Glomerular endothelial cell (primary cell): Measurements from ENCODE around the gene GPR34. TPM values are rescaled to one million over a fixed set of nuclear protein-coding genes. Genes with fewer than 3 reads are reported as not detected.
"Not testable (repeated sequence)": the region's sequence is repeated elsewhere in the genome, so short reads cannot be mapped to it uniquely, and the experiment has no call there.

Source experiments
- DNase-seq: peaks from one replicate; pipeline ENCODE4 v3.0.0-alpha.2; 2011; ENCODE audit warnings: low read depth, low spot score; ENCODE audit errors: extremely low read depth
- total RNA-seq: library from RNA; depleted of rRNA; stranded (reverse); fragments of >200 nt; gene quantifications from 2 replicates; pipeline ENCODE4 v1.2.3, GENCODE V29; 2015

Gene GPR34
- total RNA-seq, 1 donor from 2014 or later = not detected

DNA sequence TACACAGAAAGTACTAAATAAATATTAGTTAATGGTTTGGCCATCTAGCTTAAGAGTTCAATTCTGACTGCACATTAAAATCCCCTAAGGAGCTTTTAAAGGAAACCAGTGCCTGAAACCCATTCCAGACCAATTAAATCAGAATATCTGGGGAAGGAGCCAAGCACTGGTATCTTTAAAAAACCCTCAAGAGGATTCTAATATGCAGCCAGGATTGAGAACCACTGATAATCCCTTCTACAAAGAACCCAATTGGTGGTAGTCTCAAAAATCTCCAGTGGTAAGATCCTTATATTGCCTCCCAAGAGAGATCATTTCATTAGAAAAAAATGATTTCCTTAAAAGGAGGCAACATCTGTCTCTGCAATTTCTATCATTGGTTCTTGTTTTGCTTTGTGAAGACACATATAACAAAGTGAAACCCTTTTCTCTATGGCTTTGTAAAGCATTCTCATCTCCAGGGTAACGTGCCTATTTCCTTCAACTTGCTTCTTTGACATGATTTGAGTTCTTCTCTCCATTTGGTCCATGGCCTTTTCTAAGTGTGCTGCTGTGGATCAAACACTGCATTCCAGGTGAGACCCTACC is 3.5 kb downstream of the GPR34 start:
- DNase-seq = no peak

DNA sequence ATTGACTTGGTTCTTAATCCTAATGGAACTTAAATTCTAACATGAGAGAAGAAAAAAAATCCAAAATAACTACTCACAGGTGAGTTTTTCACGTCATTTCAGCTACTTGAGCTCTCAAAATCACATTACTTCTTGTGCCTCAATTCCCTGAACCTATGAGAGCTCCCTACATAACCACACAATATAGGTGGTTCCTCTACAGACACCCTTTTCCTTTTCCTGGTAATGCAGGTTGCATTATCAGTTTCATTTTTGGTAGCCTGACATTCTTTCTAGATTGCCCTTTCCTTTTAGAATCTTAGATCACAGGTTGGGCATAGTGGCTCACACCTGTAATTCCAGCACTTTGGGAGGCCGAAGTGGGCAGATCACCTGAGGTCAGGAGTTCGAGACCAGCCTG is 4.3 kb downstream of the GPR34 start:
- no peak for DNase-seq

DNA sequence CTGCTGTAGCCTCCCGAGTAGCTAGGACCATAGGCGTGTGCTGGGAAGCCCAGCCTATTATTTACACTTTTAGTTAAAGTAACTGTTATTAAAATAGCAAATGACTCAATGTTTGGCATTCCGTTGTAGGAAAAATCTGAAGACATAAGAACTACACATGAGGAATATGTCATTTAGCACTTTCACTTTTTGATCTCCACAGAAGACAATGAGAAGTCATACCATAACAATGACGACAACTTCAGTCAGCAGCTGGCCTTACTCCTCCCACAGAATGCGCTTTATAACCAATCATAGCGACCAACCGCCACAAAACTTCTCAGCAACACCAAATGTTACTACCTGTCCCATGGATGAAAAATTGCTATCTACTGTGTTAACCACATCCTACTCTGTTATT is 6.7 kb downstream of the GPR34 start:
- DNase-seq = no peak

DNA sequence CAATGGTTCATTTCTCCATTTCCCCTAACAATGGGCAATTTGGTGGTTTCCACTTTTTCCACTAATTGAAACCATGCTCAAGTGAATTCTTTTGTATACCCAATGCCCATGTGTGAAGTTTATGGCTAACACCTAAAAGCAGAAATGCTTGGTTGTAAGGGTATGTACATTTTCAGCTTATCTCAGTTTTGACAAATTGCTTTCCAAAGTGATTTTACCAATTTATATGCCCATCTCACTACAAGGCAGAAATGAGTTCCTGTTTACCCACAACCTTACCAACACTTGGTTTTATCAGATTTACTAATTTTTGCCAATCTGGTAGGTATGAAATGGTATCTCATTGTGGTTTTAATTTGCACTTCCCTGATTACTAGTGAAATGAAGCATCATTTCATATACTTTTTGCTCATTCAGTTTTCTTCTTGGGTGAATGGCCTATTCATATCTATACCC is 14.8 kb downstream of the GPR34 start:
- DNase-seq = no peak

DNA sequence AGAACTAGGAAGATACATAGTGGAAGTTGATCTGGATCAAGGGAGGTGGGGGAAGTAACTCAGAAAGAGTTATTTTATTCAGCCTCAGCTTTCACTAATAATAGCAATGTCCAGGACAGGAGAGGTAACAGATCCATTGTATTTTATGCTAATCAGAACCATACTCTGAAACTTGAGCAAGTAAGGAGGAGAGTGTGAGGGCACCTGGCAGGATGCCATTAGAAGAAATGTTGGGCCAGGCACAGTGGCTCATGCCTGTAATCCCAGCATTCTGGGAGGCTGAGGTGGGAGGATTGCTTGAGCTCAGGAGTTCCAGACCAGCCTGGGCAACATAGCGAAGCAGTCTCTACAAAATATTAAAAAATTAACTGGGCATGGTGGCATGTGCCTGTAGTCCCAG is 16.3 kb downstream of the GPR34 start:
- no peak for DNase-seq

DNA sequence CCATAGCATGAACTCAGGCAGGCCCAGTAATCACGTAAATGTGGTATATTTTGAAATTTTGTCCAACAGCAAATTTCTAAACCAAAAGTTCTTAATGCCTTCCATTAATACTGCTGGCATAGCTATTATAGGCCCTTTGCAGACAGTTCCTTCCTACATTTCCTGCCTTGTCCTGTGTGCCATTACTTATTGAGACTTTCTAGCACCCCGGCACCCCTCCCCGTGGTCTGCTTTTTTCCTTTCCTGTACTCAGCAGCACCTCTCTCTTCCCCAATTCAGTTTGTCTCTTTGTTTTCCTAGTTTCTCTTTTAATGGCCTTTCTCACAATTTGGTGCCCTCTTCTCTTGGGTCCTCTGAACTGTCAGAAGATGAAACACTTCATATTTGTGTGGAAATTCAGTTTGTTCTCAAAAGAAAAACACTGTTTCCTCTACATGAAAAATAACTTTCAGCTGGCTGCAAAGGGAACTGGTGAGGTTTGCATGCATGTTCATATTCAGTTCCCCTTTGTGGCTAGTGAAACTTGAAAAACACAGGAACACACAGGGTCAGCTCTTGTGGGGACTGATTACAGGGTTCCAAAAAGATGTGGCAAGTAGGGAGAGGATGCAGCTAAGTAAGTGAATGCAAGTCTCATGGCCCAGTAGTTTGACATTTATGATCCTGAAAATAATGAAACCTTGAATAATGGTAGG is 17.1 kb downstream of the GPR34 start:
- DNase-seq = no peak

DNA sequence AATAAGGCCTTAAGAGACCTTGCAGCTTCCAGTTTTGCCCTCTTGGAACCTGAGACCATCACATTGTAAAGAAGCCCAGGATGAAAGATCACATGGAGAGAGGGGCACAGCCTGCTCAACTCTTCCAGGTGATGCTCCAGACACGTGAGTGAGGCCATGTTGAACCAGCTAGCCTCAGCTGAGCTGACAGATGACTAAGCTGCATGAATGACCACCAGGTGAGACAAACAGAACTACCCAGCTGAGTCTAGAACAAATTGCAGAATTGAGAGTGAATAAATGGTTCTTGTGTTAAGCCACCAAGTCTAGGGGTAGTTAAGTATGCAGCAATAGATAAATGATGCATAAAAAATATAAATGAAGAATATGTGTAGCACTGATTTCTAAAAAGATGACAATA is 18.4 kb downstream of the GPR34 start:
- no peak for DNase-seq

DNA sequence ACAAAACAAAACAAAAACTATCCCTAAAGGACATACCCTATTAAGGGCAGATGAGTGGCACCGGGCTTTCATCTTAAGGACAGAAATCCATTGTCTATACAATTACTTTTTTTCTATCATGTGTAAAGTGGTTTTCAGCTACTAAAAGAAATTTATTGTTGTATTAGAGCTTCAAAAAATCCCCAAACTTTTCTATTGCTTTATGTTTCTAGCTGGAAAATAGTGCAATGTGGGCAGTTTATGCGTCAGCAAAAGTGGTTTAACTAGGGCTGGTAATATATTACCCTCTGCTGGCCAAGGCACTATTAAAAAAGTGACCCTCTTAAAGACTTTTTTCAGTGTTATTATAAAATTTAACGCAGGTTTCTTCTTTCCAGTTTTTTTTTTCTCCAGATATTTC is 19.7 kb downstream of the GPR34 start:
- no peak for DNase-seq

DNA sequence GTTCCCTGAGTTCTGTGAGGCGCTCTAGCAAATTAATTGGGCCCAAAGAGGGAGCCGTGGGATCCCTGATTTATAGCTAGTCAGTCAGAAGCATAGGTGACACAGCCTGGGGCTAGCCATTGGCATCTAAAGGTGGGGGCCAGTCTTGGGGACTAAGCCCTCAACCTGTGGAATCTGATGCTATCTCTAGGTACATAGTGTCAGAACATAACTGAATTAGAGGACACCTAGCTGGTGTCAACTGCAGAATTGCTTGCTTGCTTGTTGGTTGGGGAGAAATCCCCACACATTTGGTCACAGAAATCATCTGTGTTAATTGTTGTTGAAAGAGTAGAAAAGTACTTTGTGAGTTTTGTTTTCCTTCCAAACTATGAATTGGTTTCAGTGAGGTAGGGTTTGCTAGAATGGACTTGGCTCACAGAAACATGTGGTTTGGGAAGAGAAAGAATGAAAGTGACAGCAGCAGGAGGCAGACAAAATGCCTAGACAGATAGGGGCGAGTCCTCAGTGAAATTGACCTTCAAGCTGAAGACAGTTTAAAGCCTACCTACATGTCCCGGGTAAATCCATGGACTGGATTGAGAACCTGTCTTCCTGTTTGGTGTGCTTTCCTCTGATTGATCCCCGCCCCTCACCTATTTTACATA is 22.4 kb downstream of the GPR34 start:
- DNase-seq = no peak

DNA sequence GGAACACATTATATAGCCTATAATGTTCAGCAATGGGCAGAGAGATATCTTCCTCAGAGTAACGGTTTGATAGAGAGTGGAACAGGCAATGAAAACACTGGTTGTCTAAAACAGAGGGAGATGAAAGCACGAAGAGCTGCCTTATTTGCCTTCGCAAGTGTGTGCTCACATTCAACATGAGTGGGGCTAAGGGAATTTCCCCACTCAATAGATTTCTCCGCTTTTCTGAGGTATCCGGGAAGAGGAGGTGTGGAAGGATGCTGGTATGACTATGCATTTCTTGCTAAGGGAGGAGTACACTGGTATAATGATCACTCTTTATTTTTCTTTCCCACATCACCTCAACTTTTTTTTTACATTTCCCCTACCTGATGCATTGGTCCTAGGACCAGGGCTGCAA is 27.4 kb downstream of the GPR34 start:
- no peak for DNase-seq

DNA sequence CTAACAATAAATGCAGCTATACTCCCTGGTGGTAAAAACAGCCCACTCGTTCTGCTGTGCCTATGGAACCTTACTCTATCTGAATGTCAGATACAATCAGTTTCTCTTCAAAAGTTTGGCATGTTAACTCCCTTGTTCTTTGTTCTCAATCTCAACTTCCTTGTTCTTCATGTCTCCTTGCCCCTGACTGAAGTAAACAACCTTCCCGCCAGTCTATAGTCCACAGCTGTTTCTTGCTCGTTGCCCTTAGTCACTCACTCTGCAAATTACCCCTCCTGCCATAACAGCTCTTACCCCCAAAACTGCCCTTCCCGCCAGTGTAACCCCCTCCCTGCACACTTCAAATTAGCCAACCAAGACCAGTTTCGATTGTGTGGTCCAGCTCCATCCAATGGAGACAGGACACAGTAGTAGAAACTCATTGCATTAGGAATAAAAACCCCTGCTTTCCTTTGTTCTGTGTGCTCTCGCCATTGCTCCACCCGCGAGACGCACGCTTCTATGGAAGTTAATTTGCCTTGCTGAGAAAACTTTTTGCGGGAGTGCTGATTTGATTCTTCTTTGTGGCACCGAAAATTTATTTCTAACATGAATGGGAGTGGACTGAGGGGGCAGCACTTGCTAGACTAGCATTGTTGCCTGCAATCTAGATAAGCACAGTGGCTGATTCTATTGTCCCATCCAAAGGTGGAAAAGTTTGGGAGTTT is 28.1 kb downstream of the GPR34 start:
- no peak for DNase-seq

DNA sequence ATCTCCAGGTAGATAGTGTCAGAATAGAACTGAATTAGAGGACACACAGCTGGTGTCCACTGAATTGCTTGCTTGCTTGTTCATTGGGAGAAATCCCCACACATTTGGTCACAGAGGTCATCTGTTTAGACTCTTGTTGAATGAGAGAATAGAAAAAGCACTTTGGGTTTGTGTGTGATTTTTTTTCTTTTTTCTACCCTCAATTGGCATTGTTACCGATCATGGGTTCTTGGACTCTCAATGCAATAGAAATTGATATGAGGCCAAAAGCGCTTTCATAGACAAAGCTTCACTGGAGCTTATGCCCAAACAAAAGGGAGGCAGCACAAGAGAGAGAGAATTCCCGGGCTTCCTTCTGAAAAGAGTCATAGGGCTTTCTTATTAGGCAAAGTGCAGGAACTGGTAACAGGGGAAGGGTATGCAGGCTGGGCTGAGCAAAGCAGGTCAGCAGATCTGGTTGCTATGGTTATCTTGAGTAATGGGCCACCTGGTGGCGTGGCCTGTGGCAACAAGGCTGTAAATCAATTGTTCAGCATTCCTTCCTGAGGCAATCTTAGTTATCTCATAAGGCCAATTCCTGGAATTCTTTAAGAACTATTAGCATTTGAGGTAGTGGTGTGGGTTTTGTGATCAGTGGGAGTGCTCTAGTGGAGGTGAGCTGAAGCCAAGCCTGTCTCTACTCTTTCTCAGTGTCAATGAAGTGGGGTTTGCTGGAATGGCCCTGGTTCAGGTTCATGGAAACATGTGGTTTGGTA is 29.9 kb downstream of the GPR34 start:
- DNase-seq = no peak

DNA sequence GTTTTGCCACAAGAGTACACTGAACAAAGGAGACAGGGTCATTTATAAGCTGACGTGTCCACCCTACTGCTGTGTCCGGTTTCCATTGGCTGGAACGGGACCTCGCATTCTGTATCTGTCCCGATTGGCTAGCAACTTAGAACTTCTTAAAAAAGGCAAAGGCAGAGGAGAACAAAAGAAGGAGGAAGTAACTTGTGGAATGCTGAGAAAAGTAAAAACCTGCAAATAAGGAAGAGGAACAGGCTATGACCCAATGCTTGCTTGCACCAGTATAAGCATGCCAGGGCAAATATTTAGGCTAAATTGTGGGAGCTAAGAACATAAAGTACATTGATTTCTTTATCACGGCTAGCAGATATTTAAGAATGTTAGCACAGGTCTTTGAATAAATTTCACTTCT is 30.8 kb downstream of the GPR34 start:
- DNase-seq = not testable (repeated sequence)

DNA sequence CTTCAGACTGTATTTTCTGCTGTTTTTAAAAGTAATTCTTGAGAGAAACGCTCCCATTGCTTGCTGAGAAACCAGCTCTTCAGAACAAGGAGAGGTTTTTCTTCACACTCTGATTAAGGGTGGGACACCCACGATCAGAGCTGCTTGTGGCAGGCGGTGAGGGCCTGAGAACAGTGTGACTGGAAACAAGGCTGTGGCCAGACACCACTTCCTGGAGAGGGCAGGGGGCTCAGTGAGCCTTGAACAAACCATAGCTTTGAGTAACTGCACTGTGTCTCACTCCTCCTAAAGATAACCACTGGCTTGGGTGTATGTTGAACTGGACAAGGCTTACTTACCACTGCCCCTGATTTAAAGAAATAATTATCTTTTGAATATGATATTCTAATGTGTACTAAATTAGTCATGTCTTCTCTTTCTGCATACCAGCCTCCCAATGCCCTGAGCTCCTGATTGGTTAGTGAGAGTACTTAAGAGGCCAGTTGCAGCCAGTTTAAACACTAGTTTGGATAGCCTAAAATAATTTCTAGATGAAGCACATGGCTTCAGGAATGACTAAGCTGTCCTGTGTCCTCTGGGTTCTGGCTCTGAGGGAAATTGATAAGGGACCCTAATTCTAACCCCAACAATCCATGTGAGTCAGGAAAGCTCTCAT is 31.5 kb downstream of the GPR34 start:
- DNase-seq = no peak

DNA sequence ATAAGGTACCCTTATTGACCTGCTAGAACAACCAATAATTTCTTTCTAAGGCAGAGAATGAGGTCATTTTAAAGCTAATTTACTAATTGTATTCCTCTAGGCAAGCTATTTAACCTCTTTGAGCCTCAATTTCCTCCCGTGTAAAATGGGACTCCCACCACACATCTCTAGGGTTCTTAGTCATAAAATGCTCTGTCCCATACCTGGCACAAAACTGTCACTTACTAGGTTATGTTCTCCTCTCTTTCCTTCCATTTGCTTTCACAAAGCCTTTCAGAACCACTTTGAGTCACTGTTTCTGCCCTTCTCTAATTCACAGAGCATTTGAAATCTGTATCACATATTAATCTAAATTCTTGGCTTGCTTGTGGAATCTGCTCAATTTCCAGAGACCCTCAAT is 32.8 kb downstream of the GPR34 start:
- DNase-seq = no peak

DNA sequence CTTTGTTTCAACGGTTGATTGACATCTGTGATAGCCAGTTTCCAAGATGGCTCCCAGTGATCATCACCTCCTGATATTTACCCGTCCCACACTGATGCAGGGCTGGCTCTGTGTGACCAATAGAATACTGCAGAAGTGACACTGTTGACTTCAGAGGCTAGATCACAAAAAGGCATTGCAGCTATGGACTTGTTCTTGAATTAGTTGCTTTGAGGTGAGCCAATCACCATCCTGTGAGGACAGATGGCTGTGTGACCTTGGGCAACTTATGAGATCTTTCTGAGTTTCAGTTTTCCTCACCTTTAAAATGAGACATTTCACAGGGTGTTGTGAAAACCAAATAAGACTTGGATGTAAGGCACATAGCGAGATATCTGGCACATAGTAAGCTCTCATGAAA is 33.4 kb downstream of the GPR34 start:
- DNase-seq = no peak

DNA sequence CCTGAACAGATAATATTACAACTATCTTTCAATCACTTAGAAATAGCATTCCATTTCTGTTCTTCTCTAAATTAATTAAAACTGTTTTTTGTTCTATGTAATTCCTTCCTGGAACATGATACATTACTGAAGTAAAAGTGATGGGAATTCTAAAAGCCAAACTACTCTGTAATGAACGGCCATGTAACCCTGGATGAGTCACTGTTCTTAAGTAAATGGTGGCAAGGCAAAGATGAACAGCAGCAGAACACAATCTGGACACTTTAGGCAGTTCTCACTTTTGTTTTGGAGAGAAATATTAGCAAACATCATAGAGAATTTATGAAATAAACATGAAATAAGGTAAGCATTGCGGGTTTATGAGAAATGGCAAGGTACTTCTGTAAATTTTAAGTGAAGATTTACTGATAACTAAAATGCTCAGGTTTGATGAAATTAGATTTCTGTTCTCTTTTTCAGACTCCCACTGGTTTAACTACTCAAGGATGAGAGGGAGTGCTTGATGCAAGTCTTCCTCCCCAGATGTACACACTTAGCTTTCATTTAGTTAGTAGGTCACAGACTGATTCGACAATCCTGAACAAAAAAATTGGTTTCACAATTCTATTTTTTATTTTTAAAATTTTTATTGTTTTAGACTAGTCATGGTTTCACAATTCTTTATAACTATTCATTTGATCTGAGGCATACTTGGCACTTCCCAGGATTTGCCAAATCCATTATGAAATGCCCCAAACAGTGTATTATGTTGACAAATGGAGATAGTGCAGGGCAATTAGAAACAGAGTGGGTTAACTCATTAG is 34.2 kb downstream of the GPR34 start:
- no peak for DNase-seq

DNA sequence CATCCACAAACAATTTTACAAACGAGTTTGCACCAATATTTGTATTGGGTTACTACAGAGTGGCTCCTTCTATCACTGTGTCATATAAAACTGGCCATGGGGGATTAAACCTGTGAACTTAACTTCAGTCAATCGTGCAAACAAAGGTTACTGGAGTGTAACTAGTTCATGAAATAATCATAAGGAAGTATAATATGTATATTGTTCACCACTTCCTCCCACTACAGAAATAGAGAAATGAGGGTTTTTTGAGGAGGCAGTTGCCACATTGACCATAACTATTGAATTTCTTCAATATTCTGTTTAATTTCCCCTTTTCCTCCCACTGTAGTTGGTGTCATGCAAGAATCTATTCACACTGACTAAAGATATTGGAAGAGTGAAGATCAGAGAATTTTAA is 35.1 kb downstream of the GPR34 start, which contains the start of gene GPR82:
Gene GPR82 (plus strand): TSS at position 356 of the 400 bp plus-strand sequence. CDS start 2,846 bp downstream, outside the sequence.
- no peak for DNase-seq

DNA sequence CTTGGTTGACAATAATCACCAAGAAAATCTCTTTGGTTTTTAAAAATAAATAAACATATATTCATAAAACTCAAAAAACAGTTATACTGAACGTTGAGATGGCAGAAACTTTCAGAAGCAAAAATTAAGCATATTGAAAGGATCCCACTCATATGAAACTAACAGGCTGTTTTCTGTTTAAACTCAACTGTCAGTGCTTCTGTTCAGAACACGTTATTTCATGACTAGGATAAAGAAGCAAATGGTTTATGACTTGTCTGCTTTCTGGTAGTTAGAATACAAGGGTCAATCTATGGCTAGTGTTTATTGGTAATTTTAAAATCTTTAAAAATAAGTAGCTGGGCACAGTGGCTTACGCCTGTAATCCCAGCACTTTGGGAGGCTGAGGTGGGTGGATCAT is 39.4 kb downstream of the GPR34 start:
- DNase-seq = no peak
